HG02642 (cell line): Measurements from ENCODE around the gene TMEM63C.
"Not testable (repeated sequence)": the region's sequence is repeated elsewhere in the genome, so short reads cannot be mapped to it uniquely, and the experiment has no call there.

Experiments
- ATAC-seq: cut with Tn5 transposase; IDR thresholded peaks from one replicate; pipeline ENCODE4 v1.9.1; 2021; ENCODE audit warnings: mild to moderate bottlenecking; ENCODE audit not compliant: unreplicated experiment, poor library complexity

TMEM63C gene

GRCh38 chr14:77153802-77154201 lies 27.8 kb upstream of the TMEM63C start:
- no peak for ATAC-seq

- ATAC-seq: no peak
These were observed 27.2 kb upstream of the TMEM63C start for GRCh38 chr14:77154421-77154820.

GRCh38 chr14:77155083-77155482 lies 26.5 kb upstream of the TMEM63C start:
- no peak for ATAC-seq

- ATAC-seq: no peak
These were observed 23.9 kb upstream of the TMEM63C start for GRCh38 chr14:77157740-77158139.

- ATAC-seq: no peak
These were observed 23.3 kb upstream of the TMEM63C start for GRCh38 chr14:77158175-77158881.

- ATAC-seq: no peak
These were observed 22.7 kb upstream of the TMEM63C start for GRCh38 chr14:77158882-77159255.

GRCh38 chr14:77161011-77161410 lies 20.6 kb upstream of the TMEM63C start:
- ATAC-seq: no peak

GRCh38 chr14:77170045-77170444 lies 11.6 kb upstream of the TMEM63C start:
- no peak for ATAC-seq

GRCh38 chr14:77172916-77173315 lies 8.7 kb upstream of the TMEM63C start:
- no peak for ATAC-seq

- not testable (repeated sequence) for ATAC-seq
These were observed 7.5 kb upstream of the TMEM63C start for GRCh38 chr14:77173911-77174617.

- ATAC-seq: no peak
These were observed 5.8 kb upstream of the TMEM63C start for GRCh38 chr14:77175843-77176242.

GRCh38 chr14:77177702-77178101 lies 3.9 kb upstream of the TMEM63C start:
- ATAC-seq: no peak

GRCh38 chr14:77178656-77179055 lies 2.9 kb upstream of the TMEM63C start:
- no peak for ATAC-seq

- no peak for ATAC-seq
These were observed 634 bp upstream of the TMEM63C start for GRCh38 chr14:77180726-77181602.

- ATAC-seq: no peak
These were observed 2.3 kb downstream of the TMEM63C start for GRCh38 chr14:77183896-77184295.

GRCh38 chr14:77184396-77185092 lies 2.9 kb downstream of the TMEM63C start:
- ATAC-seq: no peak

- no peak for ATAC-seq
These were observed 3.5 kb downstream of the TMEM63C start for GRCh38 chr14:77185093-77185465.

- ATAC-seq: no peak
These were observed 5.5 kb downstream of the TMEM63C start for GRCh38 chr14:77186911-77187648.

- ATAC-seq: no peak
These were observed 6.0 kb downstream of the TMEM63C start for GRCh38 chr14:77187649-77188012.

- ATAC-seq: no peak
These were observed 7.9 kb downstream of the TMEM63C start for GRCh38 chr14:77189479-77189878.
